GM19193 (cell line): ENCODE measurements around the gene SMIM38.

Experiments
- POLR2A ChIP-seq: IDR thresholded peaks from 4 replicates; pipeline ENCODE4 v1.6.1; 2011; ENCODE audit not compliant: insufficient read depth, insufficient read length; ENCODE audit errors: extremely low read depth

SMIM38 gene

GRCh38 chr11:69161117-69161407 lies 5.3 kb downstream of the SMIM38 start:
- TF ChIP-seq POLR2A = no peak

- TF ChIP-seq POLR2A = no peak
Observed at GRCh38 chr11:69162505-69162904, 6.8 kb downstream of the SMIM38 start.

DNA sequence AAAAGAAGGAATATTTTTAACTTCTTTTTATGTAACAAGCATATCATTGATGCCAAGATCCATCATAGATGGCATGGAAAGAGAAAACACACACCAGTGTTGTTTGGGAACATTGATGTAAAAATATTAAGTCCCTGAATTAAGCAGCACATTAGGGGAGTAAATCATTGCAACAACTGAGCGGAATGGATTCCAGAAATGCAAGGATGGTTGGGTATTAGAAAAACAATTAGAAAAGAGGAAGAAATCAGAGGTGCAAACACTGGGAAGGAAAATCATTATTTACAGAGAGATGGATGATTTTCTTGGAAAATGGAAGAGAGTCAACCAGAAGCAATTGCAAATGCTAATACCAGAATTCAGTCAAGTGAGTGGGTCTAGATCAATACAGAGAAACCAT lies 8.1 kb downstream of the SMIM38 start:
- no peak for TF ChIP-seq POLR2A

- TF ChIP-seq POLR2A = no peak
Observed at GRCh38 chr11:69164824-69165223, 9.1 kb downstream of the SMIM38 start.

GRCh38 chr11:69165775-69166174 lies 10.0 kb downstream of the SMIM38 start:
- TF ChIP-seq POLR2A = no peak

DNA sequence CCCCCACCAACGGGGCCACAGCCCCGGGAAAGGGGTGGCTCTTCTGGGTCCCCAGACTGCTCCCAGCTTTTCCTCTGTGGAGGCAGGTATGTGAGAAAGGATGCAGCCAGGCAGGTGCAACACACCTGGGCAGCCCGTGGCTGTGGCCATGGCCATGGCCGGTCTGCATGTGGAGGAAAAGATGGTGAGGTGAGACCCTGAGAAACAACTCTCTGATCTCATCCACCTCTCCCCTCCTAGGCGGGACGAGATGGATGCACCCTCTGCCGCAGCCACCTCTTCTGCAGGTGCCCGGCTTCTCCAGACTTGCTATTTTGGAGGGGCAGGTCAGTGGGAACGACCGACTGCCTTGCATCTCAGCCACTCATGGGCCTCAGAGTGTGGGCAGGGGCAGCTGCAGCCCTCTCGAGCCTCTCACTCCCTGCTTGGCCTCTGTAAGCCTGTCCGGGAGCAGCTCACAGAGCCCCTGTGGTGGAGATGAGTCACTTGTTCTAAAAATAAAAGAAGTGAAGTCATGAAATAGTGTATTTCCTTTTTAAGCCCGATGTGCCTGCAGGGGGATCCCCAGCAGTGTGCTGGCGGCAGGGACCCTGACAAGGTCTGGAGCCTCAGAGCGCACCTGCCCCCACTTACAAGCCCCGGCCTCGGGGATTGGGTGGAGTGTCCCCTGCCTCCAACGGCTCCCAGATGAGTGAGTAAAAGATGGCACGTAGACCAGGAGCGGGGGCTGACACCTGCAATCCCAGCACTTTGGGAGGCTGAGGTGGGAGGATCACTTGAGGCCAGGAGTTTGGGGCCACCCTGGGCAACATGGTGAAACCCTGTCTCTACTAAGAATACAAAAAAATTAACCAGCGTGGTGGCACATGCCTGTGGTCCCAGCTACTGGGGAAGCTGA lies 10.7 kb downstream of the SMIM38 start:
- no peak for TF ChIP-seq POLR2A

GRCh38 chr11:69167130-69167915 lies 11.6 kb downstream of the SMIM38 start:
- no peak for TF ChIP-seq POLR2A

DNA sequence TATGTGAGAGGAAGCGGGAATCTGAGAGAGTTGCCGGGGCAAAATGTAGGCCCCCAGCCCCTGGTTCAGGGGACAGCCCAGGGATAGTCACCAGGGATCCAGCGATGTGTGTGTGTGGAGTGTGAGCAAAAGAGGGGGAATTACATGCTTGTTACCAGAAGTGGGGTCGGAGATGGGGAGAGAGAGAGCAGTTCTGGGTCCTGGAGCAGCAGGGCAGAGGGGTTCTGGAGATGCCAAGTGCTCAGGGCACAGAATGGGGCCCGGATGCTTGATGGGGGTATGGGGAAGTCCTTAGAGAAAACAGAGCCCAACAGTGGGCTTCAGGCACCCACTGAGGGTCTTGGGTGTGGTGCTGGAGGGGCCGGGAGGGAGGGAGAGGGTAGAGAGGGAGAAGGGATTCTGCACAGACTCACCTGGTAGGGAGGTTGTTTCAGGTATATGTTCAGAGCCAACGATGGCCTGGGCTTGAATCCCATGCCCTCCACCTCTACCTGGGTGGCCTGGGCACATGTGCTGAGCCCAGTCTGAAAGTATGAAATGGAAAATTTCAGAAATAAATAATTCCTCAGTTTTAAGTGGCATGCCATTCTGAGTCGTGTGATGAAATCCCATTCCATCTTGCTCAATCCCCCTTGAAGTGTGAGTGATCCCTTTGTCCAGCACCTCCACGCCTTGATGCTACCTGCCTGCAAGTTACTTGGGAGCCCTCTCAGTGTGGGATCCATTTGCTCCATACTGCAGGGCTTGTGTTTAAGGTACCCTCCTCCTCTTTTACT lies 12.4 kb downstream of the SMIM38 start:
- TF ChIP-seq POLR2A = no peak

DNA sequence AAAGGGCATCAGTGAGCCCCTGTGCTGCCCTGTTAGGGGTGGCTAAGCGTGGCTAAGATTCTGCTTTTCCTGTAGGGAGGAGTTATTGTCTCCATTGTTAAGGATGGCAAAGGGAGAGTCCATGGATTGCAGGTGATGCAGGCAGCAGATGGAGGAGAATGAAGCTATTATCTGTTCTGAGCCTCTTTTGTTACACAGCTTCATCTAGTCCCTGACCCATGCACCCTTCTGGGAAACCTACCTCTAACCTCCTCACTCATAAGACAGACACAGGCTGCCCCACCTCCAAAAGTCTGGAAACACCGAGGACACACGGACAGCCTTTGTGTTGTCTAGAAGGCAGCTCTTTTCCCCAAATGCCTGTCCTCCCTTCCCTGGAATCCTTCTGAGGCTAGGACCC lies 13.7 kb downstream of the SMIM38 start:
- no peak for TF ChIP-seq POLR2A

- TF ChIP-seq POLR2A = no peak
Observed at GRCh38 chr11:69170704-69171103, 15.0 kb downstream of the SMIM38 start.

DNA sequence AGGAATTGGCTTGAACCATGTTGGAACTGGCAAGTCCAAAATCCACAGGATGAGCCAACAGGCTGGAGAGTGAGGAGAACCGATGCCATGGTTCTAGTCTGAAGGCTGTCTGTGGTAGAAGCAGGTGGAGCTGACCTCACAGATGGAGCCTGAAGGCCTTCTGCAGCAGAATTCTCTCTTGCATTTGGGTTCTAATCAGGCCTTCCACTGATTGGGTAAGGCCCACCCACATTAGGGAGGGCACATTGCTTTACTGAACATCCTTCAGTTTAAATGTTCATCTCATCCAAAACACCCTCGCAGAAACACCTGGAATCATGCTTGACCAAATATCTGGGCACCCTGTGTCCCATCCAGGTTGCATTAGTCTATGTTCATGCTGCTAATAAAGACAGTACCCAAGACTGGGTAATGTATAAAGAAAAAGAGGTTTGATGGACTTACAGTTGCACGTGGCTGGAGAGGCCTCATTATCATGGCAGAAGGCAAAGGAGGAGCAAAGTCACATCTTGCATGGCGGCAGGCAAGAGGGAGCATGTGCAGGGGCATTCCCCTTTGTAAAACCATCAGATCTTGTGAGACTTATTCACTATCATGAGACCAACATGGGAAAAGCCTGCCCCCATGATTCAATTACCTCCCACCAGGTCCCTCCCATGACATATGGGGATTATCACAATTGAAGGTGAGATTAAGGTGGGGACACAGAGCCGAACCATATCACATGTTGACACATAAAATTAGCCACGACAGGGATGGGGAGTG lies 15.9 kb downstream of the SMIM38 start:
- TF ChIP-seq POLR2A = no peak

GRCh38 chr11:69172674-69173073 lies 16.9 kb downstream of the SMIM38 start:
- no peak for TF ChIP-seq POLR2A

- no peak for TF ChIP-seq POLR2A
Observed at GRCh38 chr11:69173331-69173730, 17.6 kb downstream of the SMIM38 start.

DNA sequence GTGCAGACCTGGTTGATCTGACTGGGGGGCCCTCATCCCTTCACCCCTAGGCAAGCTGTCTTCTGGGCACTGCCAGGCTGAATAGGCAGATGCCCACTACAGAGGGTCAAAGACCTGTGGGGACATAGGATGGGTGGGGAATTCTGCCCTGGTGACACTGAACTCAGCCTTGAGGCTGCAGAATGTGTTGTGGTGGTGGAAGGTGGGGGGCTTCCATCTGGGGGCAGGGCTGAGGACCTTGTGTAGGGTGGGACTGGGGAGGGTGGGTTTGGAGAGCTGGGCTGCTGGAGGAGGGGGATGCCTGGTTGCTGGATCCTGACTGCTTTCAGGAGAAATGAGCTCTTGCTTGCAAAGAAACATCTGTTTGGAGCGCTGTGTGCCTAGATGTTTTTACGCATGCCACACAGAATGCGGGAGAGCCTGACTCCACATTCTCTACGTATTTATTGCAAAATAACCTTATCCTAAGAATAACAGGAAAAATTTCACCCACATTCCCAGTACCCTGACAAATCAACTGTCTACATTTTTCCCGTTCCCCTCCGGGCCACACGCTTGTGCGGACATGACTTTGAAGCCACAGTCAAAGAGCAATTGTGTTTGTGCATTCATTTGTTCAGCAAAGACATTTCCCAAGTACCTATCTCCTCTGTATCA lies 18.3 kb downstream of the SMIM38 start:
- TF ChIP-seq POLR2A = no peak

- no peak for TF ChIP-seq POLR2A
Observed at GRCh38 chr11:69174841-69175240, 19.1 kb downstream of the SMIM38 start.
